Measurements from ENCODE around the gene YIF1B.
A peak's percentile ranks its signal among the peaks of the same experiment; 100 is the strongest.
"Not testable (repeated sequence)": the region's sequence is repeated elsewhere in the genome, so short reads cannot be mapped to it uniquely, and the experiment has no call there.

YIF1B gene

GRCh38 chr19:38270587-38271167, 45.1 kb downstream of the YIF1B start:
- DNase-seq: no peak

DNA sequence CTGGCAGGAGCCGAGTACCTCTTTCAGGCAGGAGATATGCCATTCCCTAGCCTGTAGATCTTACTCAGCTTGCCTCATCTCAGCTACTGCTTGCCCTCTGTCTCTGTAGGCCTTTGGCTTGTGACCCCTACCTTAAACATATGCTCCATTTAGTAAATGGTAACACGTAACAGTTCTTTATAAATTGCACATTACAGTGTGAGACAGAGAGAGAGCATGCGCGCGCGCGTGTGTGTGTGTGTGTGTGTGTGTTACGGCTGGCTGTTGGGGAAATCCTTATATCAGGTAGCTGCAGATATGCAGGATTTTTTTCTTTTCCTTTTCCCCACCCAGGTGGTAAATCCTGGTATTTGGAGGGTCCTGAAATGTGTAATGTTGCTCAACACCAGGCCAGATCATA, 47.2 kb downstream of the YIF1B start:
- no peak for DNase-seq

DNA sequence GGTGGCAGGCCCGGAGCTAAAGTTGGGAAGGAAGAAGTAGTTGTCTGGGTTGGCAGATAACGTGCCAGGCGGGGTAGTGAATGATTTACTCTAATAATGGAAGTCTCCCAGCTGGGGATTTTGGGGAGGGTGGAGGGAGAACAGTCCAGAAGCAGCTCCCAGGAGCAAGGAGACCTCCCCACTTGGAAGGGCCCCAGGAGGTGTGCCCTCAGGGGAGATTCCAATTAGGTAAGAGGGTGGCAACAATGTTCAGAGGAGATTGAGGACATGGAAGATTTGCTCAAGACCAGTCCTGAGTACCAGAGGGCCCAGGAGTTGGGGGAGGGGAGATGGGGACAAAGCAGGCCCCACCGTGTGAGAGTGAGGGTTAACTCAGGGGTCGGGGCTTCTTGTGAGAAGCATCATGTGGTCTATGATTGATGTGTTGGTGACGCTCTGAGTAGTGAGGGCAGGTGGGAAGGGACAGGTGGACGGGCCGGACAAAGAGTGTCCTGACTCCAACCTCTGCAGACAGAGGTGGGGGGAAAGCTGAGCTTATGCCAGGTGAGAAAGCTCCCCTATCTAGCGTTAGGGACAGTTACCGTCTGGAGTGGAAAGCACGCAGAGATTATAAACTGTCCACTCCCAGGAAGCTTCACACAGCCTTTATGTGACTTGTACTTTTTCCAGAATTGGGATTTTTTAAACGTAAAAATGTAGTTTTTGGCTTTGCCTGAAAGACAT, 47.8 kb downstream of the YIF1B start:
- no peak for DNase-seq

- no peak for DNase-seq
Measured at GRCh38 chr19:38266981-38267597, 48.7 kb downstream of the YIF1B start.

DNA sequence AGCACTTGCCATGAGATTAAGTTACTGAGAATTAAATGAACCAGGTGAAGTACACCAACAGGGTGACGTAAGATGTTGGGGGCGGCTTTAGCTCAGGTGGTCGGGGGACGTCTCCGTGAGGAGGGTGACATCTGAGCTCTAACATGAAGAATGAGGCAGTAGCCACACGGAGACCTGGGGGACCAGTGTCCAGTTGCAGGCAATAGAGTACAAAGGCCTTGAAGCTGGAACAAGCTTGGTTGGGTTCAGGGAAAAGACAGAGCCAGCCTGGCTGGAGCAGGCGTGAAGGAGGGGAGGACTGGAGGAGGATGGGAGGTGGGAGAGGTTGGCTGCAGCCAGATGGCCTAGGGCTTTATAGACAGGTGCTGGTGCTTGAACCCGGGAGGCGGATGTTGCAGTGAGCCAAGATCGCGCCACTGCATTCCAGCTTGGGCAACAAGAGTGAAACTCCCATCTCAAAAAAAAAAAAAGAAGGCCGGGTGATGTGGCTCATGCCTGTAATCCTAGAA, 49.8 kb downstream of the YIF1B start:
- DNase-seq: no peak

DNA sequence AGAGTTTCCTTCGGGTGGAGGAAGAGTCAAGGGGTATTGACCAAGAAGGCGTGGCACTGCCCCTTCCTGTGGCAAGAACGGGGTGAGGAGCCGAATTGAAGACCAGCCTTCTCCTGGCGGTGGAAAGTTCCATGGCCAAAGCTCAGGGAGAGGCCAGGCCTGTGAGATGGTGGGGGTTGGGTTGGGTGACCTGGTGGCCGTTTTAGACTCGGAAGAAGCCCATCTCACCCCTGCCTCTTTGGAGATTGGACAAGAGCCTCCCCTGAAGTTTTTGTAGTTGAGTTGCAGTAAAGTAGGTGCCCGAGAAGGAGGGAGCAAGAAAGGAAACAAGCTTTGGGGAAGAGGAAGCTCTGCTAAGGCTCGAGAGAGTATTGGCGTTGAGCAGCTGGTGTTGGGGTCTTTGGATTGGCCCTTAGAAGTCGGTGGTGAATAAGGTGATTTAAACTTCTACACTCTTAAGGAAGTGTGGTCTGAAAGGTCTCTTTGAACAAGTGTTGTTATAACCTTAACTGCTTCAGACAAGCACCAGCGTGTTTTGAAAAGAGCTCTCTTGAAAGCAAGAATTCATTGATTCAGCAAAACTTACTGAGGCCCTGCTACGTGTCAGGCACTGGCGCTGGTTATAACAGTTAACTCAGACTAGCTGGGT, 50.4 kb downstream of the YIF1B start:
- DNase-seq: no peak

DNA sequence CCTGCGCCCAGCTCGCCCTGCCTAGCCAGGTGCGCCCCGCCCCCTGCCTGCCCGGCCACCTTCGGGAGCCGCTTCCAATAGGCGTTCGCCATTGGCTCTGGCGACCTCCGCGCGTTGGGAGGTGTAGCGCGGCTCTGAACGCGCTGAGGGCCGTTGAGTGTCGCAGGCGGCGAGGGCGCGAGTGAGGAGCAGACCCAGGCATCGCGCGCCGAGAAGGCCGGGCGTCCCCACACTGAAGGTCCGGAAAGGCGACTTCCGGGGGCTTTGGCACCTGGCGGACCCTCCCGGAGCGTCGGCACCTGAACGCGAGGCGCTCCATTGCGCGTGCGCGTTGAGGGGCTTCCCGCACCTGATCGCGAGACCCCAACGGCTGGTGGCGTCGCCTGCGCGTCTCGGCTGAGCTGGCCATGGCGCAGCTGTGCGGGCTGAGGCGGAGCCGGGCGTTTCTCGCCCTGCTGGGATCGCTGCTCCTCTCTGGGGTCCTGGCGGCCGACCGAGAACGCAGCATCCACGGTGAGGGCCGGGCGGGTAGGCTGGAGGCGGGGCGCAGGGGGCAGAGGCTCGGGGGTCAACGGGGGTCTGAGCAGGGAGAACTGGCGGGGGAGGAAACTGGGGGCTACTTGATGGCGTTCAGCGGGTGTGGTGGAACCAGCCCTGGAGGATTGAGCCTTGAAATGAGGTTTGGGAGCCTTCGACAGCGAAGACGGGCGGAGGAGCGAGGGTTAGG, 51.1 kb downstream of the YIF1B start, which contains the start of gene SPINT2:
SPINT2 (plus strand) TSS at position 88 of the 727 bp plus-strand sequence; CDS start at position 408, 320 bp downstream.
- peak; percentile 63 for DNase-seq

DNA sequence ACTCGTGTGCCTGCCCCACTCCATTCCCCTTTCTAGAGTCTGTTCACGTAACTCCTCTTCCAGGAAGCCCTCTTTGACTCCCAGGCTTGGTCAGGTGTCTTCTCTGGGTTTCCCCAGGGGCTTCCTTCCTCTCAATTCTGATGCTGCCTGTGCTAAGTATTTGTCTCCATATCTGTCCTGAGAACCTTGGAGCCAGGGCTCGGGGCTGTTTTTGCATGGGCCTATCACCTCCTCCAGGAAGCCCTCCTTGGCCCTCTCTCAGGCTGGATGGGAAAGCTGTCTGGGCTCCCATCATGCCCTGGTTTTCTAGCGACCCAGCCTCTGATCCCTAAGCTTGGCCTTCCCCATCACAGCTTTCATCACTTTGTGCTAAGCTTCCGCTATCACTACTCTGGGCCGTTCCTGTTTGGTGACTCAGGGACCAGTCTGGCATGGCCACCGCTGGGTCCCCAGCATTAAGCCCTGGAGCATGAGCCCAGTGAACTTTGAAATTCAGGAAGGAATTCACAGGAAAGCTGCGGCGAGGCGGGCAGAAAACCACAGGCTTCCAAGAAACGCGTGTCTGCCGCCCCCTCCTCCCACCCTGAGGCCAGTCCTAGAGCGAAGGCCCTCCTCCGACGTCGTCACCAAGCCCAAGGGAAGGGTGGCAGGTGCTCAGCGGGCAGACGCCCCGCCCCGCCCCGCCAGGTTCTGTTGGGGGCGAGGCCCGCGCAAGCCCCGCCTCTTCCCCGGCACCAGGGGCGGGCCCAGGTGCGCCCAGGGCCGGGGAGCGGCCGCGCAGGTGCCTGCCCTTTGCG, 51.9 kb downstream of the YIF1B start:
- peak; percentile 68 for DNase-seq

DNA sequence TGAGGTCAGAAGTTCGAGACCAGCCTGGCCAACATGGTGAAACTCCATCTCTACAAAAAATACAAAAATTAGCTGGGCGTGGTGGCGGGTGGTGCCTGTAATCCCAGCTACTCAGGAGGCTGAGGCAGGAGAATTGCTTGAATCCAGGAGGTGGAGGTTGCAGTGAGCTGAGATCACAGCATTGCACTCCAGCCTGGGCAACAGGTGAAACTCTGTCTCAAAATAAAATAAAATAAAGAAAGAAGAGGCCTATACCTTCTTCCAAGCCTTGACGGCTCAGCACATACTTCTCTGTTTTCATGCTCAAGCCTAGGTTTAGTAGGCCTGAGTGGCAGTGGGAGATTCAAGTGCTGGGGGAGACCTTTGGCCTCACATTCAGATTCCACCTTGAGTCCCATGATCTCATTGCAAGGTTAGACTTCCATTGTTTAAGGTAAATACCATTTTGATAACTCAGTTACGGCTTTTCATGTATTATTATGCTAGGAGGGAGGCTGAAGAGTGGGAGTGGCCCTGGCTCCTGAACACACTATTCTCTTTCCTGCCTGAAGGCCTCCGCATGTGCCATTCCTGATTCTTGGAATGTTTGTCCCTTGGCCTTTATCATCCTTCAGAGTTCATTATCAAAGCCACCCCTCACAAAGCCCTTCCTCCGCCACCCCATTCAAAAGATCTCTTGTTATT, 53.0 kb downstream of the YIF1B start:
- DNase-seq: no peak

GRCh38 chr19:38261942-38262341, 53.8 kb downstream of the YIF1B start:
- DNase-seq: not testable (repeated sequence)

GRCh38 chr19:38255383-38256014, 60.2 kb downstream of the YIF1B start:
- no peak for DNase-seq

DNA sequence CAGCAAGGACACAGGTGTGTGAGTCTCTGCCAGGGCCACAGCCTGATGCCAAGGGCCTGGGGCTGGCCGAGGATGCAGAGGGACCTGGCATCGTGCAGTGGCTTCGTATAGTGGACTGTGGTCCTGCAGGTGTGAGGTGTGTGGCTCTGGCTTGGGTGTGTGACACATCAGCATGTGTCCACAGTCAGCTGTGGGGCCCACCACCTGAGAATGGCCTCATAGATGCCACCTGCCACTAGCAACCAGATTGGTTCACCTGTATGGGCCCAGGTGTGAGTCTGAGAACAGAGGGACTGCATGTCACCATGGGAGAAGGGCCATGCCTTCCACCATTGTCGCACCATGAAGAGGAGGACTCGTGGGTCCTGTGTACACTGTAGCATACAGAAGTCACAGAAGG, 62.0 kb downstream of the YIF1B start:
- DNase-seq: no peak
